ENCODE measurements around the gene PDCD5.
"Not testable (repeated sequence)": the region's sequence is repeated elsewhere in the genome, so short reads cannot be mapped to it uniquely, and the experiment has no call there.

The PDCD5 gene

GRCh38 chr19:32576790-32577189 lies 4.2 kb upstream of the PDCD5 start:
- no peak for DNase-seq (ENCODE audit: low read depth in 3 of 3)

GRCh38 chr19:32580353-32580900 lies 563 bp upstream of the PDCD5 start:
- no peak for DNase-seq (ENCODE audit: low read depth in 3 of 3)

- peak in 1 of 3 experiments; percentile 9 for DNase-seq (ENCODE audit: low read depth in 3 of 3)
Measured at GRCh38 chr19:32581705-32582179, 752 bp downstream of the PDCD5 start.

- DNase-seq (ENCODE audit: low read depth in 3 of 3), result not testable (repeated sequence)
Measured at GRCh38 chr19:32587747-32588504, 6.9 kb downstream of the PDCD5 start.

GRCh38 chr19:32594021-32594420 lies 13.0 kb downstream of the PDCD5 start:
- no peak for DNase-seq (ENCODE audit: low read depth in 3 of 3)

GRCh38 chr19:32595491-32595890 lies 14.5 kb downstream of the PDCD5 start:
- no peak for DNase-seq (ENCODE audit: low read depth in 3 of 3)

GRCh38 chr19:32598022-32598421 lies 17.0 kb downstream of the PDCD5 start:
- no peak for DNase-seq (ENCODE audit: low read depth in 3 of 3)

- no peak for DNase-seq (ENCODE audit: low read depth in 3 of 3)
Measured at GRCh38 chr19:32599258-32599657, 18.3 kb downstream of the PDCD5 start.

GRCh38 chr19:32599736-32600157 lies 18.8 kb downstream of the PDCD5 start:
- peak in 2 of 3 experiments; percentile 7 to 23 for DNase-seq (ENCODE audit: low read depth in 3 of 3)

GRCh38 chr19:32603961-32604360 lies 23.0 kb downstream of the PDCD5 start:
- DNase-seq (ENCODE audit: low read depth in 3 of 3), result no peak

- no peak for DNase-seq (ENCODE audit: low read depth in 3 of 3)
Measured at GRCh38 chr19:32605544-32605943, 24.6 kb downstream of the PDCD5 start.

GRCh38 chr19:32606289-32606688 lies 25.3 kb downstream of the PDCD5 start:
- DNase-seq (ENCODE audit: low read depth in 3 of 3), result no peak

GRCh38 chr19:32607479-32607878 lies 26.5 kb downstream of the PDCD5 start:
- no peak for DNase-seq (ENCODE audit: low read depth in 3 of 3)

GRCh38 chr19:32611161-32611560 lies 30.2 kb downstream of the PDCD5 start:
- no peak for DNase-seq (ENCODE audit: low read depth in 3 of 3)

- no peak for DNase-seq (ENCODE audit: low read depth in 3 of 3)
Measured at GRCh38 chr19:32613008-32613407, 32.0 kb downstream of the PDCD5 start.

GRCh38 chr19:32614916-32615315 lies 33.9 kb downstream of the PDCD5 start:
- no peak for DNase-seq (ENCODE audit: low read depth in 3 of 3)

GRCh38 chr19:32615569-32615968 lies 34.6 kb downstream of the PDCD5 start:
- DNase-seq (ENCODE audit: low read depth in 3 of 3), result no peak

- no peak for DNase-seq (ENCODE audit: low read depth in 3 of 3)
Measured at GRCh38 chr19:32619051-32619685, 38.2 kb downstream of the PDCD5 start.

GRCh38 chr19:32622002-32622401 lies 41.0 kb downstream of the PDCD5 start:
- DNase-seq (ENCODE audit: low read depth in 3 of 3), result no peak

GRCh38 chr19:32624410-32624809 lies 43.4 kb downstream of the PDCD5 start:
- no peak for DNase-seq (ENCODE audit: low read depth in 3 of 3)

- no peak for DNase-seq (ENCODE audit: low read depth in 3 of 3)
Measured at GRCh38 chr19:32626969-32627368, 46.0 kb downstream of the PDCD5 start.

- DNase-seq (ENCODE audit: low read depth in 3 of 3), result no peak
Measured at GRCh38 chr19:32627714-32628270, 46.8 kb downstream of the PDCD5 start.

GRCh38 chr19:32630338-32630737 lies 49.3 kb downstream of the PDCD5 start:
- no peak for DNase-seq (ENCODE audit: low read depth in 3 of 3)
